Neural progenitor cell (in vitro differentiated cells): ENCODE data around the gene PLG.
"Not testable (repeated sequence)": the region's sequence is repeated elsewhere in the genome, so short reads cannot be mapped to it uniquely, and the experiment has no call there.

Experiments used
- EZH2 ChIP-seq: fragments of 200-600 bp; sonication (generic); IDR thresholded peaks from 2 replicates; pipeline ENCODE4 v1.6.1; 2017; ENCODE audit warnings: antibody characterized with exemption, mild to moderate bottlenecking, moderate library complexity
- TF ChIP-seq, protein P1 (sequence below): fragments of 200-600 bp; sonication (generic); IDR thresholded peaks from 2 replicates; pipeline ENCODE4 v1.5.1; 2017; ENCODE audit warnings: antibody characterized with exemption, mild to moderate bottlenecking

DNA sequence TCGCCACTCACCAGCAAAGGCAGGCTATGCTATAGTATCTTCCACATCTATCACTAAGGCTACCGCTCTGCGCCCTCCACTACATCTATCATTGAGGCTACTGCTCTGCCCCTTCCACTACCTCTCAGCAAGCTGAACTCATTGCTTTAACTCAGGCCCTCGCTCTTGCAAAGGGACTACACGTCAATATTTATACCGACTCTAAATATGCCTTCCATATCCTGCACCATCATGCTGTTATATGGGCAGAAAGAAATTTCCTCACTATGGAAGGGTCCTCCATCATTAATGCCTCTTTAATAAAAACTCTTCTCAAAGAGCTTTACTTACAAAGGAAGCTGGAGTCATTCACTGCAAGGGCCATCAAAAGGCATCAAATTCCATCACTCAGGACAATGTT, 77.1 kb downstream of the PLG start:
- TF ChIP-seq, protein P1, sequence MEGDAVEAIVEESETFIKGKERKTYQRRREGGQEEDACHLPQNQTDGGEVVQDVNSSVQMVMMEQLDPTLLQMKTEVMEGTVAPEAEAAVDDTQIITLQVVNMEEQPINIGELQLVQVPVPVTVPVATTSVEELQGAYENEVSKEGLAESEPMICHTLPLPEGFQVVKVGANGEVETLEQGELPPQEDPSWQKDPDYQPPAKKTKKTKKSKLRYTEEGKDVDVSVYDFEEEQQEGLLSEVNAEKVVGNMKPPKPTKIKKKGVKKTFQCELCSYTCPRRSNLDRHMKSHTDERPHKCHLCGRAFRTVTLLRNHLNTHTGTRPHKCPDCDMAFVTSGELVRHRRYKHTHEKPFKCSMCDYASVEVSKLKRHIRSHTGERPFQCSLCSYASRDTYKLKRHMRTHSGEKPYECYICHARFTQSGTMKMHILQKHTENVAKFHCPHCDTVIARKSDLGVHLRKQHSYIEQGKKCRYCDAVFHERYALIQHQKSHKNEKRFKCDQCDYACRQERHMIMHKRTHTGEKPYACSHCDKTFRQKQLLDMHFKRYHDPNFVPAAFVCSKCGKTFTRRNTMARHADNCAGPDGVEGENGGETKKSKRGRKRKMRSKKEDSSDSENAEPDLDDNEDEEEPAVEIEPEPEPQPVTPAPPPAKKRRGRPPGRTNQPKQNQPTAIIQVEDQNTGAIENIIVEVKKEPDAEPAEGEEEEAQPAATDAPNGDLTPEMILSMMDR, result not testable (repeated sequence)
- not testable (repeated sequence) for TF ChIP-seq EZH2
